GM21515 (cell line): ENCODE measurements around the gene NCAPH2.
"Not testable (repeated sequence)": the region's sequence is repeated elsewhere in the genome, so short reads cannot be mapped to it uniquely, and the experiment has no call there.

Experiments used
- ATAC-seq: cut with Tn5 transposase; IDR thresholded peaks from one replicate; pipeline ENCODE4 v1.9.1; 2021; ENCODE audit not compliant: unreplicated experiment

NCAPH2 gene

GRCh38 chr22:50517495-50518260 is 9.7 kb downstream of the NCAPH2 start:
- no peak for ATAC-seq

DNA sequence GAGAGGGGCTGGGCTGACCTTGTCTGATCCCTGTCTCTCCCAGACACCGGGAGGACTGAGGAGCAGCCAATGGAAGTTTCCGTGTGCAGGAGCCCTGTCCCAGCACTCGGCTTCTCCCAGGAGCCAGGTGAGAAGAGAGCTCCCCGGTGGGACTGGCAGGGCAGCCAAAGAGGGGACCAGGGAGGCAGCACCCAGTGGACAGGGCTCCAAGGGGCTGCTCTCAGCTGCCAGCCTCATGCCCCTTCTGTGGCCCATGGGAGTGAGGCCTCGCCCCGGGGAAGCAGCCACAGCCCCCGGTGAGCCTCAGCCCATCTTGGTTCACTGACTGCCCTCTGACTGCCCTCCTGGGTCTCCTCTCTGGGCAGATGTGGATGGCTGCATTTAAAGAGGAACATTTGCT is 10.6 kb downstream of the NCAPH2 start:
- ATAC-seq: no peak

DNA sequence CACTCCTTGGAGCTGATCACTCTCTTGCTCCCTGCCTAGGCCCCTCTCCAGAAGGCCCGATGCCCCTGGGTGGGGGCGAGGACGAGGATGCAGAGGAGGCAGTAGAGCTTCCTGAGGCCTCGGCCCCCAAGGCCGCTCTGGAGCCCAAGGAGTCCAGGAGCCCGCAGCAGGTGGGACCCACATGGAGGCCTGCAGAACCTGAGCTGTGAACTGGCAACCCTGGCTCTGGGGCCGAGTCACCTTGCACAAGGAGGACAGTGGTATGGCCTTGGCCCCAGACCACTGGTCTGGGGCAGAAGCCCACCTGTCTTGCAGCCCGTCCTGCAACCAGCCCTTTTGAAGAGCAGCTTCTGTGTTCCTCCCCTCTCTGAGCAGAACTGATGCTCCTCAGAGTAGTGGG is 11.1 kb downstream of the NCAPH2 start:
- no peak for ATAC-seq

- not testable (repeated sequence) for ATAC-seq
These were observed 12.2 kb downstream of the NCAPH2 start for GRCh38 chr22:50520184-50520583.

DNA sequence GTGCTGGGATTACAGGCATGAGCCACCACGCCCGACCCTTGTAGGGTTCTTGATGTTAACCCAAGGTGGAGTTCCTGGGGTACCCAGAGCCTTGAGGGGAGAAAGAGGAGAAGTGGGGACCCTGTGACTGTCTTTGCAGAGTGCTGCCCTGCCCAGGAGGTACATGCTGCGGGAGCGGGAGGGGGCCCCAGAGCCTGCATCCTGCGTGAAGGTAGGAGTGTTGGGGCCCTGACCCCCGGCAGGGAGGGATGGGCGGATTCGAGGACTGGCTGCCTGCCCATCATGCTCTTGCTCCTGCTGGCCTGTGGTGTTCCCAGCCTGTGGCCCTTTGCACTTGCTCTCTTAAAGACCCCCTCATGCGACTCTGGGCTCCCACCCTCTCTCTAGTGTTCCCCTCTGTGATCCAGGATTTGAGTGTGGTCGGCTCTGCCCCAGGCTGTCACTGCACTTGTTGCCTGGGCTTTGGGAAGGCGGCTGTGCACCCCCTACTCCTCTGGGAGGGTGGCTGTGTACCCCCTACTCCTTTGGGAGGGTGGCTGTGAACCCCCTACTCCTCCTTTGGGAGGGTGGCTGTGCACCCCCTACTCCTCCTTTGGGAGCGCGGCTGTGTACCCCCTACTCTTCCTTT is 12.9 kb downstream of the NCAPH2 start:
- ATAC-seq: no peak

DNA sequence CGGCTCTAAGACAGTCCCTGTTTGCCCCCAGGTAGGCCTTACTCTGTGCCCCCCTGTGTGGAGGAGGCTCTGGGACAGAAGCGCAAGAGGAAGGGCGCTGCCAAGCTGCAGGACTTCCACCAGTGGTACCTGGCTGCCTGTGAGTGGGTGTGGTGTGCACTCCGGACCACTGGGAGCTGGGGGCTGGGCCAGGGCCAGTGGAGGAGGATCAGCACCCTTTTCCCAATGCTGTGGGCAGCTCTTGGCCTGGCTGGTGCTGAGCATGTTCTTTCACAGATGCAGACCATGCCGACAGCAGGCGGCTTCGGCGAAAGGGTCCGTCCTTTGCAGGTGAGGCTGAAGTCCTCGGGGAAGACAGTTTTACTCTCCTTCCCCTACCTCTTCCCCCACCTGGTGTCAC is 13.7 kb downstream of the NCAPH2 start:
- ATAC-seq: no peak

- no peak for ATAC-seq
These were observed 14.3 kb downstream of the NCAPH2 start for GRCh38 chr22:50522208-50522805.

DNA sequence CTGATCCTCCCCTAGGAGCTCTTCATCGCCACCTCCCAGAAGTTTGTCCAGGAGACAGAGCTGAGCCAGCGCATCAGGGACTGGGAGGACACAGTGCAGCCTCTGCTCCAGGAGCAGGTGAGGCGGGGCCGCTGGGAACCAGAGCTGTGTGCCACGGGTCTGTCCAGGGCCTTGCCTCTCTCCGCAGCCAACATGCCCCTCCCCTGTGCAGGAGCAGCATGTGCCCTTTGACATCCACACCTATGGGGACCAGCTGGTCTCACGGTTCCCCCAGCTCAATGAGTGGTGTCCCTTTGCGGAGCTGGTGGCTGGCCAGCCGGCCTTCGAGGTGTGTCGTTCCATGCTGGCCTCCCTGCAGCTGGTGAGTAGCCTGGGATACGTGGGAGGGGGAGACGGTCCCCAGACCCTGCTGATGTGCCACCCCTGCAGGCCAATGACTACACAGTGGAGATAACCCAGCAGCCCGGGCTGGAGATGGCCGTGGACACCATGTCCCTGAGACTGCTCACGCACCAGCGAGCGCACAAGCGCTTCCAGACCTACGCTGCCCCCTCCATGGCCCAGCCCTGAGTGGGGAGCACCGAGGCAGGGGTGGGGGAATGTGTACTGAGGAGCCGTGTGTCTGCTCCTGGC is 14.9 kb downstream of the NCAPH2 start:
- no peak for ATAC-seq

- ATAC-seq: no peak
These were observed 15.4 kb downstream of the NCAPH2 start for GRCh38 chr22:50523458-50523805.

GRCh38 chr22:50523806-50524675 is 16.0 kb downstream of the NCAPH2 start:
- no peak for ATAC-seq

DNA sequence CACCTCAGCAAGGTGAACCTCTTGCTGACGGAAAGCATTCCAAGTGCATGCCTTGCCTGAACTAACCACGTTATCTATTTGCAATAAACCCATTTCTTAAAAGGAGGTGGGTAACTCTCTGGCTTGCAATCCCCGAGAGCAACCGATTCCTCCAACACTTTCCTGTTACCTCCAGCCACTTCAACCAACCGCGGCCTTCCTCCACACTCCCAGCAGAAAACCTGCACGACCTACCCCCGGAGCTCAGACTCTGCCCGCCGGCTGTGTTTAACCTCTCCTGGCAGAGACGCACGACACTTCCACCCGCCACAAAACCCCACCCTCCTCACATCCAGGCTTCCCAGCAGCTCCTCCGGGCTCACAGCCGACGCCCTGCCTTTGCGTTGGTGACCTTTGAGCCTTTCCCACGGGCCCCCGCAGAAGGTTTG is 16.7 kb downstream of the NCAPH2 start:
- ATAC-seq: no peak

DNA sequence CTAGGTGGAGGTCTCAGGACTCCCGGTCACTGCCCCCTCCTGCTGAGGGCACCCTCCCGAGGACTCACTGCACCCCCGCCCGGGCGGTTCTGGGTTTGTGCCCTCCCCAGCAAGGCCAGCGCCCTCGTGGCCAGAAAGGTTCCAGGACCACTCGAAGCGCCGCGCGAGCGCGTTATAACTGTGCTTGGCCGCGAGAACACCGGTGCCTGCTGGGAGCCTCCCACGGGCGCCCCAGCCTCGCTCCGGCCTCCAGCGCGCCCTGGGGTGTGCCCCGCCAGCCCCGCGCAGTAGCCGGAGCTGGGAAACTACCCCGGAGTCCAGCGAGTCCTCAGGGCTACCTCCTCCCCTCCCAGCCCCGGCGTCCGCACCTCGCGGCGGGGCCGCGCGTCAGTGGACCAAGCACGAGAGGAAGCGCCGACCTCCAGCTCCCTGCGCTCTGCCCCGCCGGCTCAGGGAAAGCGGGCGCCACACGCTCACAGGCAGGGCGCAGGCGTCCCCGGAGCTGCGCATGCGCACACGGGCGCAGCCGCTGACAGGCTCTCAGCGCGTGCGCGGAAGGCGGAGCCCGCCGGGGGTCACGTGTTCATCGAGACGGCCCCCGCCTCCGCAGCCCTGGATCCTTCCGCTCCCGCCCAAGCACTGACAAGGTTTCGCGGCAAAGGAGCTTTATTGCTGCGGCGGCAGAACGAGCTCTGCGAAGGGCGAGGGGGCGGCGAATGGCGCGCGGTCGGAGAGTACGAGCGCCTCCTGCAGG is 17.3 kb downstream of the NCAPH2 start, which contains the start of gene SCO2:
TSS of gene SCO2 (minus strand) at position 495 of the 754 bp plus-strand sequence. CDS start 1,187 bp downstream, outside the sequence.
- ATAC-seq: peak; percentile 32

DNA sequence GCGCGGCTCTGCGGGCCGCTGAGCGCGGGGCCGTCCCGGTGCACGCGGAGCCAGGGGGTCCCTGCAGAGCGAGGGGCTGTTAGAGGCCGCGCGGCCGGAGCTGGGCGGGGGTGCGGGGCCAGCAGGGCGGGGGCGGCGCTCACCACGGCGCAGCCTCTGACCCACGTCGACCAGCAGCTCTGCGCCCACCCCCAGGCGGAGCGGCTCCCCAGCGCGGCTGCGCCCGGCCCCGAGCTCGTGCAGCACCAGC is 17.8 kb downstream of the NCAPH2 start:
- ATAC-seq: peak; percentile 19

DNA sequence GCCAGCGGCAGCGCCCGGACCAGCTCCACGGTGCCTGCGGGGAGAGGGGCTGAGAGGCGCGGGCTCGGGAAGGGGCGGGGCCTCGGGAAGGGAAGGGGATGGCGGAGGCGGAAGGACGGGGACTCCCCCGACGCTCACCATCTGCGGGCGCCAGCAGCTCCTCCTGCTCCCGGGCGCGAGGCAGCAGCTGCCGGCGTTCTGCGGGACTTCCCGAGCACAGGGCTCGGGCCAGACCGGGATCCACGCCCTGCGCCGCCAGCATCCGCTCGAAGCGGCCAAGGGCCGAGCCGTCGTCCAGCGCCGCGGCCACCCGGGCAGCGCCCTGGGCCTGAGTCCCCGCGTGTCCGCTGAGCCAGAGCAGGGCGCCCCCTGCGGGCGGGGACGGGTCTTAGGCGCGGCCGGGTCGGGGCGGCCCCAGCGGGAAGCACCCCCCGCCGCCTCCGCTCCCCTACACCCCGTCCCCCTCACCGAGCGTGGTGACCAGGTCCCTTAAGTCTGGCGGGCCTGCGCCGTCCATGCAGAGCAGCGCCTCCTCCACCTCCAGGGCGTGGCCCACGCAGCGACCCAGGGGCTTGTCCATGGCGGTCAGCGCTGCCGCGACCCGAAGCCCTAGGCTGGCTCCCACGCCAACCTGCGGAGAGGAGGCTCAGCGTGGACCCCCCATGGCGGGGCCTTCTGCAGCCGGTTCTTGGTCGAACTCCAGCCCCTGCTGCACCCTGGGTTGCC is 18.2 kb downstream of the NCAPH2 start:
- ATAC-seq: peak; percentile 24

GRCh38 chr22:50526834-50527801 is 19.1 kb downstream of the NCAPH2 start:
- no peak for ATAC-seq

DNA sequence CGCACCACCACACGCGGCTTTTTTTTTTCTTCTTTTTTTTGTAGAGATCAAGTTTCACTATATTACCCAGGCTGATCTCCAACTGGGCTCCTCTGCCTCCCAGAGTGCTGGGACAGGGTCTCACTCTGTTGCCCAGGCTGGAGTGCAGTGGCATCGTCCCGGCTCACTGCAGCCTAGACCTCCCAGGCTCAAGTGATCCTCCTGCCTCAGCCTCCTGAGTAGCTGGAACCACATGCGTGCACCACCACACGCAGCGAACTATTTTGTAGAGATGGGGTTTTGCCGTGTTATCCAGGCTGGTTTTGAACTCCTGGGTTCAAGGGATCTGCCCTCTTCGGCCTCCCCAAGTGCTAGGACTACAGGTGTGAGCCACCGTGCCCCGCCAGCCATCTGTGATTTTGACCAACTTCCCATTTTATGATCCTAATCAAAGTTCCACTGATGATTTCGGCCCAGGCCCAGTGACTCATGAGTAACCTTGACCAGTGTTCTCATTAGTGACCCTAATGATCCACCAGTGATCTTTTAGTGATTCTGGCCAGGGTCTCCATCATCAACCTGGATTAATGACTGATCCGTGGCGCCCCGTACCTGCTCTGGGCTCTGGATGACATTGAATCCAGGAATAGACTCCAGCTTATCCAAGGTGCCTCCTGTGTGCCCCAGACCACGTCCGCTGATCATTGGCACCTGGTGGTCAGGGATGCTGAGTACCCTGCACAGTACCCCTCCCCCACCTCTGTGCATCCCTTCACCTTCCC is 20.1 kb downstream of the NCAPH2 start:
- ATAC-seq: no peak

DNA sequence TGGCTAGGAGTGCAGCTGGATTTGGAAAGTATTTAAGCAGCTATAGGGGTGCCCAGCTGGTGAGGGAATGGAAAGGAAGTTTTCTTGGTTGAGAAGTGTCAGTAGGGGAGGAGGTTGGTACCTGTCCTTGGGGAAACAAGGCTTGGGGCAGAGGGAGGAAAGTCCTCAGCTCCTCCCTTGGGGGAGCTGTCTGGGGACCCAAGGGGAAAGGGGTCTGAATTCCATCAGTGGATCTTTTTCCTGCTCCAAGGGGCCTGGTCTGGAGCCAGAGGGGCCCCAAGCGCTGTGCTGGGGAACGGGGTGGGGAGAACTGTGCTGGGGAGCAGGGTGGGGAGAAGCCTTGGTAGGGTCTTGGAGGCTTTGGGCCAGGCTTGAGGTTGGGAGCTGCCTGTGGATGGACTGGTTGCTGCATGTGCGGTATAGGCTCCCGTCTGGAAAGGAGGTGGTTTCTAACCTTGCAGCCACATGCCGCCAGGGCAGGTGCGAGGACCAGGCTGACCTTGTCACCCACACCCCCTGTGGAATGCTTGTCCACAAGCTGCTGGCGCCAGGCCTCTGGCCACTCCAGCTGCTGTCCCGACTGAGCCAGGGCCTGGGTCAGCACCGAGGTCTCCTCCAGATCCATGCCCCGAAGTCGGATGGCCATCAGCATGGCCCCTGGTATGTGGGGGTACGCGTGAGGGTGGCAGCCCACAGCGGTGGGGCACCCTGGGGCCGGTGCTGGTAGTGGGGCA is 20.8 kb downstream of the NCAPH2 start:
- no peak for ATAC-seq
